GM19025 (cell line): ENCODE results near the gene ADCY7.

Experiments used
- ATAC-seq: cut with Tn5 transposase; IDR thresholded peaks from one replicate; pipeline ENCODE4 v1.9.1; 2021; ENCODE audit warnings: mild to moderate bottlenecking, low read depth, moderate library complexity; ENCODE audit not compliant: unreplicated experiment

Gene ADCY7

DNA sequence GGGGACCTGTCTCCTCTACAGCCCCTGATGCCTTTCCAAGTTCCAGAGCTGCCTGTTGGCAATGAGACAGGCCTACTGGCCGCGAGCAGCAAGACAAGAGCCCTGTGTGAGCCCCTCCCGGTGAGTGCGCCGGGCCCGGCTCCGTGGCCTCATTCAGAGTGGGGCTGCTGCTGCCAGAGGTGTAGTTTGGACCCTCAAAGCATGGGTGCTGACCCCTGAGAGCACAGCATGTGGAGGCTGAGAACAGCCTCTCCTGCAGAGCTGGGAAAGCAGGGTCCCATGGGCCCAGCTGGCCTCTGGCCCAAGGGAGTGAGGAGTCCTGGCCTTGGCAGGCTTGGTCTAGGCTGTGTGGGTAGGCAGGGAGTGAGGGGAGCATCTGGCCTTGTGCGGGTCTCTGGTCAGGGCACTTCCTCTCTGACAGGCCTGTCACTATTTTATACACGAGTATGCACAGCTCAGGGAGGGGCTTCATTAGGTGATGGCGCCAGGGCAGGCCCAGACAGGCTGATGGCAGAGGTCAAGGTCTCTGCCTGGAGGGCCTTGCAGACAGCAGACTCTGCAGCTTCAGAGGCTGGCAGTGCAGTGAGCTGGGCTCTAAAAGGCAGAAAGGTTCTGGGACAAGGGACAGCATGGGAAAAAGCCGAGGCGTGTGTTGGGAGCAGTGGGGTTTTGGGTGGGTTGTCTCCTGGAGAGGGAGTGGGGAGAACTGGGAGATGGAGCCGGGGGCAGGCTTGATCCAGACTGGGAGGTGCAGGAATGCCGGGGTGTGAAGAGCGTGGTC lies 43.4 kb downstream of the ADCY7 start:
- ATAC-seq = no peak

DNA sequence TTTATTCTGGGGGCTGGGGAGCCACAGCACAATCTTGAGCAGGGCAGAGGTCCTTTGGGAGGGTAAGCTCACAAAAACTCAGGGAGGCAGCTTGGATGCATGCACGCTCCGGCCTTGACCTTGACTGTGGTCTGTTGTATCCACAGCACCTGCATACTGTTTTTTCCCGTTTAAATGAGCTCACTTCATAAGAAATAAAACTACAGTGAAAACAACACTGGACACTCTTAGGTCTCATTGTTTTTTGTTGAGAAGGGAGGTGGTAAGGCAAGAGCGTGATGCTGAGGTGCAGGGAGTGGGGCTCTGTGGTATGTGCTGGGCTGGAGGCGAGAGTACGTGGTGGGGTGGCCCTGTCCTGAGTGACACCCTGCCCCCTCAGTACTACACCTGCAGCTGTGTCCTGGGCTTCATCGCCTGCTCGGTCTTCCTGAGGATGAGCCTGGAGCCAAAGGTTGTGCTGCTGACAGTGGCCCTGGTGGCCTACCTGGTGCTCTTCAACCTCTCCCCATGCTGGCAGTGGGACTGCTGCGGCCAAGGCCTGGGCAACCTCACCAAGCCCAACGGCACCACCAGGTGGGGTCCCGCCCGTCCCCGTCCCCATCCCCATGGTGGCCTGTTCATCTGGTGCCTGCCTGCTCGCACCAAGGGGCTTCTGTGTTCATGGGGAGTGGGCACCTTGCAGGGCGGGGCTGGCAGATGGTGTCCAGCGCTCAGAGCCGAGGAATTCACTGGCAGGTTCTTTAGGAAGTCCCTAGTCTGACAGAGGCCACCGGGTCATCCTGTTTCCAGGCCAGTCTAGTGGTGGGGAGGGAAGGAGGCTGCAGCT lies 44.2 kb downstream of the ADCY7 start:
- no peak for ATAC-seq

DNA sequence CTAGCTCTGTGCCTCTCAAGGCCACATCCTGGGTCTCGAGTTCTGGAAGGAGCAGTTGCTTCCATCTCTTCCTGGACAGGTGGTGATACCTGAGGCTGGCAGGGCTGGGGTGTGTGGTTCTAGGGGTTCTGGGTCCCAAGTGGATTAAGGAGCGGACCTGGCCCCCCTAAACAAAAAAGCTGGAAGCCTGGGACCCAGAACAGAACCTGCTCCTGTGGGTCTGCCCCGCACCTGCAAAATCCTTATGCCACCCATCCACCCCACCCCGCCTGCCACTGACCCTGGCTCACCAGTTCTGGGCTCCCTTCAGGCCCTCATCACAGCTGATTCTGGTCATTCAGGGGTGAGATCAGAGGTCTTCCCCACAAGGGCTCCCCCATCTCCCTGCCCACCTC lies 44.8 kb downstream of the ADCY7 start:
- ATAC-seq = no peak

DNA sequence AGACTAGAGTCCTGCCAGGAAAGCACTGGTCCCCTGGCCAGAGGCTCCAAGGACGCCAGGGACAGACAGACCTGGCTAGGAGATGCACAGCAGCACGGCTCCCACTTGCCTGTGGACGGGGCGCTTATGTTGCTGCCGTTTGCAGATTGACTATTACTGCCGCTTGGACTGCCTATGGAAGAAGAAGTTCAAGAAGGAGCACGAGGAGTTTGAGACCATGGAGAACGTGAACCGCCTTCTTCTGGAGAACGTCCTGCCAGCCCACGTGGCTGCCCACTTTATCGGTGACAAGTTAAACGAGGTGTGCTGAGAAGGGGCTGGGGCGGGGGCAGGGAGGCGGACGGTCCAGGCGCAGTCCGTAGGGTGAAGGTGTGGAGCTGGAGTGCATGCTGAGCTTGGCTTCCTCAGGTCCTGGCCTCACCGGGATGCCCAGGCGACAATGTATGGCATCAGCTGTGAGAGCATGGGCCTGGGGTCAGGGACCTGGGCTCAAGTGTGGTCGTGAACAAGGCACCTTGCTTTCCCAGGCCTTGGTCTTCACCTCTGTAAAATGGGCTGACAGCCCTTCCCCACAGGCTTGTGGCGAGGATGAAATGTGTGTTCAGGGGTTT lies 45.6 kb downstream of the ADCY7 start:
- ATAC-seq = no peak

DNA sequence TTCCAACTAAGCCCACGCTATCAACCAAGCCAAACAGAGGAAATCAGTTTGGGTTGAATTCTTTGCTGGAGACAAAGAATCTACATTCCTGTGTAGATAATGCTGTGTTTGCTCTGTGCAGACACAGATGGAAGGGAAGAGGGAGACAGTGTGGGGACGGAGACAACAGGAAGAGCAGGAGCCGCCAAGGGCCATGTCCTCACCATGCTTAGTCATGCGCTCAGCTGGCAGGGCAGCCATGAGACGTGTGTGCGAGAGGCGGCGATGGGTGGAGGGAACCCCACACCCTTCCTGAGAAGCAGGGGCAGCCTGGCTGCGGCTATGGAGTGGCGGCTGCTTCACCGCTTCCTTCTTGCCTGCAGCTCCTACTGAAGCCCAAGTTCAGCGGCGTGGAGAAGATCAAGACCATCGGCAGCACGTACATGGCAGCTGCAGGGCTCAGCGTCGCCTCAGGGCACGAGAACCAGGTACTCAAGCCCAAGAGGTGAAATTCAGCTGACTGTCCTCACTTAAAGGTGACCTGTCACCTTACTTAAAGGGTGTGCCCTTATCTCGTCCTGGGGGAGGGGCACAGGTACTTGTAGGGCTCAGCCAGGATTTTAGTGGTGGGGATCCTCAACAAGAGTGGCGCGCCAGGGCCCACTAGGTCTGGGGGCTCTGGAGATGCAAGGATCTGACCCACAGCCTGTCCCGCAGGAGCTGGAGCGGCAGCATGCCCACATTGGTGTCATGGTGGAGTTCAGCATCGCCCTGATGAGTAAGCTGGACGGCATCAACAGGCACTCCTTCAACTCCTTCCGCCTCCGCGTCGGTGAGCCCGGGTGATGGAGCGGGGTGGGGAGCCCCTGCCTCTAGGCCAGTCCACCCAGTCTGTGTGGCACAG lies 47.5 kb downstream of the ADCY7 start:
- ATAC-seq = no peak

DNA sequence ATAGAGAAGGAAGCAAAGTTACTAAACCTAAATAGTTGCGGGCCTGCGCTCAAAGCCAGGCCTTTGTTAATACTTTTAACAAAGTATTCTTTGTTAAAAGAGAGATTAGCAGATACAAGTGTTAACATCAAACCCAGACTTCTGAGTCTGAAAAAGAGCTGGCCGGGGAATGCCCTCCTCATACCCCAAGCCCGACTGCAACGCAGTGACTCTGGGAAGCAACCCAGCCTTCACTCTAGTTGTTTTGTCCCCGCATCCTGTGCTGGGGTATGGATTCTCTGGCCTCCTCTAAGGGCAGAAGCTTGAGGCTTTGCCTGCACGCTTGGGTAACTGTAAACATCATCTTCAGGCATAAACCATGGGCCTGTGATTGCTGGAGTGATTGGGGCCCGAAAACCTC lies 48.3 kb downstream of the ADCY7 start:
- ATAC-seq = no peak

DNA sequence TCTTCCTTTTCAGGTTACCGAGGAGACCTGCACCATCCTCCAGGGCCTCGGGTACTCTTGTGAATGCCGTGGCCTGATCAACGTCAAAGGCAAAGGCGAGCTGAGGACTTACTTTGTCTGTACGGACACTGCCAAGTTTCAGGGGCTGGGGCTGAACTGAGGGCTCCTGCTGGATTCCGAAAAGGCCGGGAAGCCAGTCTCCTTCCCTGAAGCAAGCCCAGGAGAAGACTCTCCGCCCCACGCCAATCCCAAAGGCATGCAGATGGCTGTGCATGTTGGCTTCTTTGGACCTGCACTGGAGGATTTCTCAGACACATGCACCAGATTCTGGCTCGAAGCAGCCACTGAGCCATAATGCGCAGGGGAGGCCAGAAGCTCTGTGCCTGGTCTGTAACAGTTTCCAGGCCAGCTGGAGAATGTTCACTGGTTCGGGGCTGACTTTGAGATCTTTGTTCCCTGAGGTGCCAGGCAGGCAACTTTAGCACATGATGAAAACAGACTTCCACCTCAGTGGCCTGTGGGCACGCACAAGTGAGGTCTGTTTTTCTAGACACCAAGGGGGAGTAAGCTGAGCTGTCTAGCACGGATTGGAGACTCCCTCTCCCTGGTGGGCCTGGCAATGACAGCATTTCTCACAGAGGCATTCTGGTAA lies 49.1 kb downstream of the ADCY7 start:
- no peak for ATAC-seq

DNA sequence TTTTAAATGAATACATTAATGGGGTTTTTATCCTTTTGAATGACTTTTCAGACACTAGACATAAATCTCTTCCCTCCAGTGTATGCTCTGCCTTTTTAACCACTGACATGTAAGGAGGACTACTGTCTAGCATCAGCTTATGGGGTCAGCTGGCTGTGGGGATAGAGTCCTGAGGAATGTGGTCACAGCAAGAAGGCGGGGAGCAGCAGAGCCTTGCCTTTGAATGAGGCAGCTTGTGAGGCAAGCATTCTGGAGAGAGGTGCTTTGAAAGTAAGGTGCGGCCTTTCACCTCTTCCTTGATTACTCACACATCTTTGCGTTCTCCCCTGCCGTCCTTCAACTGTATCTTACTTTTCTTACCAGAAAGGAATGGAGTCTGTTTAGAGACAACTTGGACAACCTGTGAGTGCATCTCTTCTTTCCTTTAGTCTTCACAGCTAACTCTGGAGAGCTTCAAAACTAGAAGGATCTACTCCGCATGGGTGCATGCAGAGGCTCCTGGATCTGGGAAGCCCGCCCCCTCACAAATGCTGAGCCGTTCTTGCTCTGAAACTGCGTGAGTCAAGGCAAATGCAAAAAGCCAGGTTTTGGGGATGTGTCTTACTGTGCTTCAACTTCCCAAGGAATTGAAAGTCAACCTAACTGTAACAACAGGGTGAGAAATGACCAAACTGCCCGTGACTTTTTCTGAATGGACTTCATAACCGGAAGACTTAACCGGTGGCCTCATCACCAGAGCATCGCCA lies 49.9 kb downstream of the ADCY7 start:
- ATAC-seq = no peak

DNA sequence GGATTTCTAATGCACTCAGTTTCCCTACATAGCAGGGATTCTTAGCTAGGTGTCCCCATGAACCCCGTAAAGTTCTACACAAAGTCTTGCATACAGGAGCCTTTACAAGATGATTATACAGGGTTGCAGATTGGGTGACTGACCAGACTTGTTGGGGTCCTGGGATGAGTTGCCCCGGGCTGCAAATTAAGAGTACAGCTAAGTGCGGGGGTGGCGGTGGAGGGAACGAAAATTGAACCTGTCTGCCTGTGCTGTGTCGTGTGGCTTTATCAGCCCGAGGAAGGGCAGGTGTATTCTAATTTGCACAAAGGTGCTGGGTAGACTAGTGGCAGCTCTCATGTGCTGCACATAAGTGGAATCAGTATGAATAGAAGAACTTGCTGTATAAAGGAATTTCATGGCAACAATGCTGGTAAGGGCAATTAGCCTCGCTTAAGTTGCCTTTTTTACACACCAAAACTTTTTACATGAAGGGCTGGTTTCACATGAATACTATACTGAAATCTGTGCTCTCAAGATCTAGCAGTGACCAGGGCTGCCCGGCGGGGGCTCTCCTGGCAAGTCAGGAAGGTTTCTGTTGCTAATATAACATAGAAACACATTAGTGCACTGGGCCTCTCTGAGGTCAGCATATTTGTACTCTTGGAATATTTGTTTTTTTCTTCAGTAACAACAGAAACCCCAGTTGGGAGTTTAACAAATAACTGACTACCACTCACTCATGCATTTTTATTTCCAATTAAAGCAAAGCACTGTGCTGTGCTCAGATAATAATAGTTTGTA lies 50.7 kb downstream of the ADCY7 start:
- ATAC-seq = no peak

DNA sequence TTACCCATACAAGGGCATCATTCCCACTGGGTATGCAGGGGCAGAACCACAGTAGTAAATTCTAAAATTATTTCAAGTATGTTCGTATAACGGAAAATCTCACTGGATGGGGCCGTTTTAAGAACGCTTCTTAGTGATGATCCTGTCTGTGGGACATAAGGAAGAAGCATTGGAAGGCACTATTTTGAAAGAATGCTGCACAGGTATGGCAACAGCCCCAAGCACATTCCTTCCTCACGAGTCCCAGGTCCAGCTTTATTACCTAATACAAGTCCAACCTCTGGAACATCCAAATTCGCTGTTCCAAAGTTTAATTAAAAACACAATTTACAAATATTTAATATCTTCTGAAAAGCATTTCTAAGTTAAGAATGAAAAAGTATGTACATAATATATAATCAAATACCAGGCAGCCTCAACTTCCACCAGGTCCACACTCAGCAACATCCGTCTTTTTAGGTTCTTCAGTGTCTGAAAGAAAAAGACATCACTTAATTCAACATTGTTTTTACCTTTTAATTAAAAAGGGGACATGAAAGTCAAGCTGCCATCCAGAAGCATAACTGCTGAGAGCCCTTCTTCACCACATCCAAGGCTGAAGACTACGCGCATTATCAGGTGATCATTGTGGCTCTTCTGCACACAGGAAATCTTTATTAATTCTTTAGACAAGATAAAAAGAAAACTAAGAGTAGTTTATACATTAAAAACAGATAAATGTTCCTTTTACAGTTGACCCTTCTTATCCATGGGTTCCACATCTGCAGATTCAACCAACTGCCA lies 52.6 kb downstream of the ADCY7 start:
- ATAC-seq = no peak

DNA sequence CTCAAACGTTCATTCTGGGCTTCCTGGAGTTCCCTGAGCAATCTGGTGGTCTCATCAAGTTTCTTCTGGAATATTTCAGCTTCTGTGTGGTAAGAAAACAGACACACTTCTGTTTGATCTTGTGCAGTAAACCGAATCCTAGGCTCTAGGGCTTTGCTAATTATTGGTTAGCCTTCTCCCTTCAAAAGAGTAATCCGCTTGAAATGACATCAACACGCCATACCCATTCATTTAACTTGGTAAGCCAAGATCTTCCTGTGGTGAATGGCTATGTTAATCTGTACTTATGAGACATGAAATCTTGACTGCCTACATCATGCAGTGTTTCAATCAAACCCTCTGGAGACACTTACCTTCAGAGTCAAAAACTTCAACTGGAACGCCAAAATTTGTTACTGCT lies 54.0 kb downstream of the ADCY7 start:
- ATAC-seq = no peak

DNA sequence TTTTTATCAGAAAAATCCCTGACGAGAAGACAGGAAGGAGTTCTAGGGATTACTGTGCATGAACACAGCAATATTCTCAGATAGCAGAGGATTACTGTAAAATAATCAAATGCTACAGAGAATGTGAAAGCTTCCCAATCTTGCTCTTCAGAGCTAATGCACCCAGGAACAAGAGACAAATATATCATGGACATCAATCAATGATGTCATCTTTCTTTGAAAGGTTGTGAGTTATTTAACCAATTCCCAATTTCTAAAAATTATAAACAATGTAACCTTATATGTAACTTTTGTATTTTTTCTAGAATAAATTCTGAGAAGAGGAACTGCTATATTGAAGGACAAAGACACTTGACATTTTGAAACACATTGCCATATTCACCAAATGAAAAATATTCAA lies 56.0 kb downstream of the ADCY7 start:
- no peak for ATAC-seq

DNA sequence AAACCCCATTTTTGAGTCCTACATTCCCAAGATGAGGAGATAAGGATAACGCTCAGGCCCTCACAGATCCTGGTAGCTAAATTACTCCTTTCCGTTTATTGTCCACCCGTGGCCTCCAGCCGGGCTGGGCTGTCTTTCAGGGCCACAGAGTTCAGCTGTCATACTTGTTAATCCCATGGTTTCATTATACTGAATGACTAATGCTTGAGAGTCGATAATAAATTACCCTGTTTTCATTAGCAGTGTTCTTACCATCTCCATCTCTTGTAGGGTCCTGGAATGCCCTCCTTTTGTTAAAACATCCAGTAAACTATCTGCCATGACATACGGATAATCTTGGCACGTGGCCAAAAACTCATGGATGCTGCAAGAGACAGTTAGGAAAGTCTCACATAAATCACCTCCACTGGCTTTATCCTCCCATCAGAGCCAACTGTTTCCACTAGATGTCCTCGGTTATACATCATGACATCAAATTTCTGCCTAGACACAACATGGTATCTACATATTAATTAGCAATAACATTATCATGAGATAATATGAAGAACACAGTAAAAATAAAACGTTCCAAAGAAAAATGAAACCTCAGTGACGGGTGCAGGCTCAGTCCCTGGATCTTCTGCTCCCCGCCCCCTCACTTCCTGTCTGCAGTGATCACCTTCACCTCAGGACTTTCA lies 57.1 kb downstream of the ADCY7 start:
- no peak for ATAC-seq

DNA sequence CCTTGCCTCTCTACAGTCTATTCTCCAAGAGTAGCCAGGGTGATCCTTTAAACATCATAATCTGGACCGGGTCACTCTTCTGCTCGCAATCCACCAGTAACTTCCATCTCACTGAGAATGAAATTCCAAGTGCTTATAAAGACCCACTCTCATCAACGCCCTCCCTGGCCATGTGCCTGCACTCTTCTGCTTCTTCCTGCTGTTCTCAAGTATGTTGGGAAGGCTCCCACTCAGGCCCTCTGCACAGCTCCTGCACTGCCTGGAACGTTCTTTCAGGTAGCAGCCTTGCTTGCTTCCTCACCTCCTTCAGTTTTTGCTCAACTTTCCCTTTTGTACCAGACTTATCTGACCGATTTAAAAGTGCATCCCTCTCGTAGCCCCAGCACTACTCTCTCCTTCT lies 58.0 kb downstream of the ADCY7 start:
- ATAC-seq = no peak

DNA sequence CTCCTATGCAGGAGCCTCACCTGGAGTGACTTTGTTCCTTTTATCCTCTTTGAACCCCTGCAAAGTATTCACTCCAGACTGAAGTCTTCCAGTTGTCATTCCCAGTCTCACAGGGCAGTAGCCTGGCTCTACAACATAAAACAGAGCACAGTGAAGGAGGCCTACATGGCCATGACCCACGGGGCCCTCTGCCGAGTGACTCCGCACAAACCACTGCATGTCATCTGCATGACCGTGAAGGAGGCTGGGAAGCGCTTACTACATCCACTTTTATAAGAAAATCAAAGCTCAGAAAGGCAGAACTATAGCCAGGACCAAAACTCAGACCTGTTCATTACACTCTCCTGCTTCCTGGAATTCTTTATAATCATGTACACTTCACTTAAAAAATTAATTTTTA lies 59.9 kb downstream of the ADCY7 start:
- ATAC-seq = no peak

DNA sequence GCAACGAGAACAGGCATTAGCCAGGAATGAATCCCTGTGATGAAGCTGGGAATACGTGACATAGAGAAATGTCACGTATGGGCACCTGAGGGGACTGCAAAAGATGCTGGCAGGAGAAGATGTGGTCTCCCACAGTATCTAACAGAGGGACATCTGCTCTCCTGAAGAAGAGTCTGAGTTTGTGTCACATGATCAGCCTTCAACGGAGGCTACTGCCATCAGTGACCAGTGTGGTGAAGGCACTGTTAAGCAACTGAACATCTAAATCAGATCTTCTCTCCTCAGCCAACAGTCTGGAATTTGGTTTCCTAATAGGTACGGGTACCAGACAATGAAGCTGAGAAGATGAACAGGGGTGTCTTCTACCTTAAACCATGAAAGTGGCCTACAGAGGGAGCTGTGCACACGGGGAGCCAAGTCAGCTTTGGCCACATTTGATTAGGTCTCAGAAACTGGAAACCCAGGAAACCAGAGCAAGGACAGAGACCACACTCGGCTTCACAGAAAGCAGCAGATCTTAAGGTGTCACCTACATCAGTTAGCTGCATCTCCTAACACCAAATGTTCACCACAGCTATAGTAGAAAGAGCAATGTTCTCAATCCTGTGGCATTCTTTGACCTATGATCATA lies 60.6 kb downstream of the ADCY7 start:
- no peak for ATAC-seq
